Putamen (tissue), 1 donor: ENCODE results near the gene SF3A1.
"Not testable (repeated sequence)": the region's sequence is repeated elsewhere in the genome, so short reads cannot be mapped to it uniquely, and the experiment has no call there.

ENCODE experiments used
- DNase-seq: peaks from one replicate; pipeline ENCODE4 v3.0.0-alpha.2; 2016; ENCODE audit warnings: low spot score

The SF3A1 gene, protein sequence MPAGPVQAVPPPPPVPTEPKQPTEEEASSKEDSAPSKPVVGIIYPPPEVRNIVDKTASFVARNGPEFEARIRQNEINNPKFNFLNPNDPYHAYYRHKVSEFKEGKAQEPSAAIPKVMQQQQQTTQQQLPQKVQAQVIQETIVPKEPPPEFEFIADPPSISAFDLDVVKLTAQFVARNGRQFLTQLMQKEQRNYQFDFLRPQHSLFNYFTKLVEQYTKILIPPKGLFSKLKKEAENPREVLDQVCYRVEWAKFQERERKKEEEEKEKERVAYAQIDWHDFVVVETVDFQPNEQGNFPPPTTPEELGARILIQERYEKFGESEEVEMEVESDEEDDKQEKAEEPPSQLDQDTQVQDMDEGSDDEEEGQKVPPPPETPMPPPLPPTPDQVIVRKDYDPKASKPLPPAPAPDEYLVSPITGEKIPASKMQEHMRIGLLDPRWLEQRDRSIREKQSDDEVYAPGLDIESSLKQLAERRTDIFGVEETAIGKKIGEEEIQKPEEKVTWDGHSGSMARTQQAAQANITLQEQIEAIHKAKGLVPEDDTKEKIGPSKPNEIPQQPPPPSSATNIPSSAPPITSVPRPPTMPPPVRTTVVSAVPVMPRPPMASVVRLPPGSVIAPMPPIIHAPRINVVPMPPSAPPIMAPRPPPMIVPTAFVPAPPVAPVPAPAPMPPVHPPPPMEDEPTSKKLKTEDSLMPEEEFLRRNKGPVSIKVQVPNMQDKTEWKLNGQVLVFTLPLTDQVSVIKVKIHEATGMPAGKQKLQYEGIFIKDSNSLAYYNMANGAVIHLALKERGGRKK

GRCh38 chr22:30356449-30357235, at the start of gene SF3A1, which contains the start of gene CCDC157:
Gene SF3A1 (minus strand): TSS chr22:30356894. CDS start chr22:30356792, 102 bp downstream.
Gene CCDC157 (plus strand): TSS chr22:30357007. CDS start chr22:30366001, 8,994 bp downstream.
- DNase-seq = peak; percentile 91

DNA sequence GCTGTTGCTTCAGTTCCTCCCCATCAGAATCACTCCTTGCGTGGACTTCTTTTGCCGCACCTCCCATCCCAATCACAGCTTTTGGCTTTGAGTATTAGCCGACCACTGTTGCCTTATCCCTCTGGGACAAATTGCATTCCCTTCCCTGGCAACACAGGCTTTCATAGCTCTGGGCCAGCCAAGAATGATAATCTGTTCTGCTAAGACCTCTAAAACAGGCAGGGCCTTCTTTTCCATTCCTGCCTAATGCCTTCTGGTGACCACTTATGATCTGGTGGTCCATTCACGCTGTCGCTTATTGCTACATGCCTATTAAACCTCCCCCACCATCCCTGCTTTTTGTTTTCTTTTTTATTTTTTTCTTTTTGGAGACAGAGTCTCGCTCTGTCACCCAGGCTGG, 49.7 kb upstream of the SF3A1 start:
- DNase-seq = no peak

DNA sequence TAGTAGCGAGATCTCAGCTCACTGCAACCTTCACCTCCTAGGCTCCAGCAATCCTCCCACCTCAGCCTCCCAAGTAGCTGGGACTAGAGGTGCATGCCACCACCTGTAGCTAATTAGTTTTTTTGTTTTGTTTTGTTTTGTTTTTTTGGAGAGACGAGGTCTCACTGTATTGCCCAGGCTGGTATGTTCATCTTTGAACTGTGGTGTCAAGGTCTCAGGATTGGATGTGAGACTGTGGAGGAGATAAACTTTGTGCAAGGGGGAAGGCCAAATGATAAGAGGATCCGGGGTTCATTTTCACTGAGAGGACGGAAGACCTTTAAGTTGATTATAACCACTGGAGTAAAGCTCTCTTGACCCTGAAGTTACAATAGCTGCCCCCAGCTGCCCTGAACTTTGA, 49.0 kb upstream of the SF3A1 start:
- no peak for DNase-seq

- no peak for DNase-seq
Measured at GRCh38 chr22:30404307-30404706, 47.6 kb upstream of the SF3A1 start.

DNA sequence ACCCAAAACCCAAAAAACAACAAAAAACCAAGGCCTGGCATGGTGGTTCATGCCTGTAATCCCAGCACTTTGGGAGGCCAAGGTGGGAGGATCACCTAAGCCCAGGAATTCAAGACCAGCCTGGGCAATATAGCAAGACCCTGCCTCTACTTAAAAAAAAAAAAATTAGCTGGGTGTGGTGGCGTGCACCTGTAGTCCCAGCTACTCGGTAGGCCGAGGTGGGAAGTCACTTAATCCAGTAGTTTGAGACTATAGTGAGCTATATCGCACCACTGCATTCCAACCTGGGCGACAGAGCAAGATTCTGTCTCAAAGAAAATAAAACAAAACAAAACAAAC, 46.0 kb upstream of the SF3A1 start:
- DNase-seq = not testable (repeated sequence)

- DNase-seq = no peak
Measured at GRCh38 chr22:30402028-30402765, 45.5 kb upstream of the SF3A1 start.

GRCh38 chr22:30401024-30401423, 44.3 kb upstream of the SF3A1 start:
- not testable (repeated sequence) for DNase-seq

DNA sequence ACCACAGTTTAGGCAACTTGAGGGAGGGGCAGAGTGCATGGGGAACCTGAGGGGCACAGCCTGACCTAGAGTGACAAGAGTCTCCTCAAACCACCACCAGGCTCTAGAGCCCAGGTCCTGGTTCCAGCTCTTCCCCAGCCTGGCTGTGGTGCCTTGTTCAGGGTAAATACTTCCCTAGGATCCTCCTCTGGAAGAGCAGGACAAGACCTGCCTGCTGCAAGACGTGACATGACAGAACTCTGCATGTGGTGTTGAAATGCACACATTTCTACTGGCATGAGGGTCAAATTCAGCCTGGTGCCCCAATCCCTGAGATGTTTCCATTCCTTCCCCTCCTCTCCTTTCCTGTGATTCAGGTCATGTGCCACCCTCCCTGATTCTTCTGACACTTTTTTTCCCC, 43.5 kb upstream of the SF3A1 start:
- no peak for DNase-seq

DNA sequence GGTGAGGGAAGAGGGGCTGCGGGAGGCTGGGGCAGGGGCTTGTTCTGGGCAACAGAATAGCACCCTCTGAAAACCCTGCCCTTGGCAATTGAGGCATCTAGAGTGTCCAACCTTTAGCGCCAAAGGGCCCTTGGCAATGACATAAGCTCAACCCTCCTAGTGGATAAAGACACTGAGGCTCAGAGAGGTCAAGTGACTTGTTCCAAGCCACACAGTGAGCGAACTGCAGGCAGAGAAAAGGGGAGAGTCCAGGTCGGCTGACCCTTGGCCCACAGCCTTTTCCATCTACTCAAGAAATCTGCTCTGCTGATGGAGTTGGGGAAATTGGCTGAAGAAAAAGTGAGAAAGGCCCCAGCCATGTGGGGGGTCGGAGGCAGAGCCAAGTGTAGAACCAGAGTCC, 43.0 kb upstream of the SF3A1 start:
- DNase-seq = no peak

- DNase-seq = no peak
Measured at GRCh38 chr22:30398685-30399680, 42.3 kb upstream of the SF3A1 start.

DNA sequence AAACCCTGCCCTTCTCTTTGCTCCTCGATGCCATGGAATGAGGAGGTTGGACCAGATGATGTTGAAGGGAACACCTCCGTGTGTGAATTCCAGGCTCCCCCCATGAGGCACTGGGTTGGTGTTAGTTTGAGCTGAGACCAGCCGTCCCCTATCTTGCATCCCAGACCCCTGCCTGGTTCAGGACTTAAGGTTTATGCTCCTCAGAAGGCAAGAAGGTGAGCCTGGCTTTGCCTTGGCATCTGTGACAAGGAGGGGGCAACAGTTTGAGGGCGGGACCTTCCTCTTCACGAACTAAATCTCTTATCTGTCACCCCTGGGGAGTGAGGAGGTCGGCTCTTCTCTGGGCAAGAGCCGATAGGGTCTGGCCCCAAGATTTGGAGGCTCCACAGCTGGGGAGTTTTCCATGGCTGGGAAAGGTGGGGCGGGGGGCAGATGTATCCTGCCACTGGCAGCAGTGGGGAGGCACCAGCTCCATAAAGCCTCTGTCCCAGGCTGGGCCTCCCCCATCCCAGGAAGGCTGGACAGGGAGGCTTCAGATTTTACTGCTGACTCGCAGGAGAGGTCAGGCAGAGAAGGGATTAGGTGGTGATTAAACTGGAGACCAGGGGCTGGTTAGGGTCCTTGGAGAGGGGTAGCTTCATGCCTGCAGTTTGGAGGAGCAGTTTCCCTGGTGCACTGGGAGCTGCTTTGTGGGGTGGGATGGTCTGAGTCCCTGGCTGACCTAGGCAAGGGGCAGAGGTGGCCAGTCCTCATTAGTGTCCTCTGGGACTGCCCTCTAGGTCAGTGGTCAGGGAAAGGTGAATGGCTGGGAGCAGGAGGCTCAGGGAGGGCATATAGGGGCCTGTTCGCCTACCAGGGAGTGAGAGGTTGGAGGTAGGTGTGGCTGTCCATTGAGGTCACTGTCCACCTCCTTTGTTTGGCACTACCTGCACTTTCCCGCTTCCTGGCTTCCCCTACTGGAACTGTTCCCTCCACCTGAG, 41.3 kb upstream of the SF3A1 start:
- no peak for DNase-seq

DNA sequence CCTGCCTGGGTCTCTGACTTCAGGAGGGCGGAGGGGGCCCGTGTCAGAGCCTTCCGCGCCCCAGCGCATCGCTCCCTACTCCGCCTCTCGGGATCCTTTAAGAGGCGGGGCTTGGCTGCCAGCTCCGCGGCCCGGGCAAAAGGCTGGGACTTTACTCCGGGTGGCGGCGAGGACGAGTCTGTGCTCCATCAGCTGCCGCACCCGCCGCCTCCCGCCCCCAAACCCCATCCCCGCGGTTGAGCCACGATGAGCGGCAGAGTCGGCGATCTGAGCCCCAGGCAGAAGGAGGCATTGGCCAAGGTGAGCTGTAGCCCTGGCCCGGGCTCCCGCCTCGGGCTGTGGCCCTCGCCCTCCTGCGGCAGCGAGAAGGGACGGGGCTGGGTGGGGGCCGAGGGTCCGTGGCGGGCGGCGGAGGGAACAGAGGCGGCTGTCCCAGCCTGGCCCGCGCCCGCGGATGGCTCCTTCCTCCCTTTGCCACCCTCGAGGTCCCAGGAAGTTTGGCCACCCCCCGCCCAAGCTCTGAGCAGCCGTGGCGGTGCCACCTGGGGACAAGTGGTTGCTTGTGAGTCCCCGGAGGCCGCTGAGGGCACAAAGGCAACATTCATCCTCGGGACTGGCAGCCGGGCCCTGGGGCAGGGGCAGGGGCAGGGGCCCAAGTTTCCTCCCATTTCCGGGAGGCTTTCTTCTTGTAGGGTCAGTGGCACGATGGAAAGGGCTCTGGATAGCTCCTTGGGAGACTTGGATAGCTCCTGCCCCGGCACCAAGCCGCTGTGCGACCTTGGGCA, 40.4 kb upstream of the SF3A1 start, which contains the start of gene SEC14L2:
Gene SEC14L2, plus strand, starts transcription at position 148 of the 785 bp plus-strand sequence. Its CDS starts 99 bp downstream, at position 247.
- peak; percentile 75 for DNase-seq

- DNase-seq = no peak
Measured at GRCh38 chr22:30393885-30394284, 37.2 kb upstream of the SF3A1 start.

DNA sequence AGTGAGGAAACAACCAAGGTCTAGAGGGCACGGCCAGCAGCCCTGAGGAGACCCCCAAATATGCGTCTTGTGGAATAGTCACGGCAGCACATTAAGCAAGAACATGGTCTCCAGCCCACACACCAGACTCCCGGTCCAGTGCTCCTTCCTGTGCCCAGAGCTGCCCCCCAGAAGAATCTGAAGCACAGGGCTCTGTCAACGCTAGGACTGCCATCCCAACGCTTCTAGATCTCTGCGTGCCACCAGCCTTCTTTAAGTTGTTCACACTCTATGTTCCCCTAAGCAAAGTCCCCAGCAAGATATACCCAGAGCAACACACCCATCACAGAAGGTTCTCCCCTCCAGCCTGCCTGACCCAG, 36.6 kb upstream of the SF3A1 start:
- DNase-seq = no peak

DNA sequence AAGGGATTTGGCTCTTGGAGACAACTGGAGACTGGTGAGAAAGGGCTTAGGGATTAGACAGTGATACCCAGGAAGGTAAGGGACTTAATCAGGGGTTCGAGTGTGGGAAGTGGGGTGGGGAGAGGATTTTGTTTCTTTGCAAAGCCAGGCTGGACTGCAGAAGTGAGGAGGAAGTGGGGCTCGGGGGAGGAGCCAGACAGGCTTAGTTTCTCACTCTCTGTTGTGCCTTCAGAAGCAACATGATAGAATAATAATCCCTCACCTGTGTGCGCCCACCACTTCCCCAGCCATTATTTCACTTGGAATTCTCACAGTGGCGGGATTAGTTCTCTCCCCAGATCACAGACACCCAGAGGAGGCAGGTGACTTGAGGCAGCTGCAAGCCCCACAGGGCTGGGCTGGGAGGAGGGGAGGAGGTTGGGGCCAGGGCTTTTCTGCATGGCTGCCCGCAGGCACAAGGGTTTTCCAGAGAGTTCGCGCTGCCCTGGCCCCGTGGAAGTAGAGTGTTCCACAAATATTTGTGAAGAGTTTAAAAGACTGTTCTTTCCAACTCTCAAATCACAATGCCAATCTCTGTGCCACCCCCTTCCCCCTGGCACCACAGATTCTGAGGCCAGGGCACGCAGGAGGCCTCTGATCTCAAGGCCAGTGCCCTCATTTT, 36.1 kb upstream of the SF3A1 start:
- DNase-seq = no peak

- DNase-seq = peak; percentile 78
Measured at GRCh38 chr22:30390974-30391691, 34.4 kb upstream of the SF3A1 start.
